GM21529 (cell line): ENCODE measurements around the gene RESP18.
"Not testable (repeated sequence)": the region's sequence is repeated elsewhere in the genome, so short reads cannot be mapped to it uniquely, and the experiment has no call there.

Experiments
- ATAC-seq: cut with Tn5 transposase; IDR thresholded peaks from one replicate; pipeline ENCODE4 v1.9.1; 2021; ENCODE audit not compliant: unreplicated experiment

The RESP18 gene

DNA sequence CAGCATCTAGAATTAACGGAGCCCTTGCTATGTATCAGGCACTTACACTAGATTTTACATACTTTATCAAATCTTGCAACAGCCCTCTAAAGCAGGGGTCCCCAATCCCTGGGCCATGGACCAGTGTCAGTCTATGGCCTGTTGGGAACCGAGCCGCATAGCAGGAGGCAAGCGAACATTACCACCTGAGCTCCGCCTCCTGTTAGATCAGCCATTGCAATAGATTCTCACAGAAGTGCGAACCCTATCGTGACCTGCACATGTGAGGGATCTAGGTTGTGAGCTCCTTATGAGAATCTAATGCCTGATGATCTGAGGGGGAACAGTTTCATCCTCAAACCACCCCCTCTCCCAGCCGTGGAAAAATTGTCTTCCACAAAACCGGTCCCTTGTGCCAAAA lies 39.9 kb downstream of the RESP18 start:
- ATAC-seq = no peak

DNA sequence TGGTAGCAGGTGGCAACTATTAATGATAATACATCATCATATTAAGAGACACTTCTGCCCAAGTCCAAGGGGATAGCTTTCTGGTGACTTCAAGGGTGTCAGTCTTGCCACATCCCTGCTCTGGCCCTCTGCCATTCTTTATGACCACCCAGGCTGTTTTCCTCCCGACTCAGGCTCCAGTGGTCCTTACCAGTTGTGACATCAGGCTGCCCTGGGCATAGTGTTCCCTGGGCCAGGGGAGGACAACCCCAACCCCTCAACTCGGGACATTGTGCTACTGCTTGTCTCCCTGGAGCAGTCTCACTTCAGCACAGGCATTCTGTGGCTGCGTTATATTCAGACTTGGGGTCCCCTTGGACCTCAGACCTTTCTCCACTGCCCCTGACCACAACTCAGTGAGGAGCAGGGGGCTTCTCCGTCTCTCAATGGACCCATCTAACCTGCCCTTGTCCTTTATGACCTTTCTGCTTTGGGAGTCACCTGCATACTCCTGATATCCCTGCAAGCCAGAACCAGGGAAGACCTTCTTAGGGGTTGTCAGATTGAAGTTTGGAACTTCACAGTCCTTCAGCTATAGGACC lies 40.5 kb downstream of the RESP18 start:
- ATAC-seq = no peak

DNA sequence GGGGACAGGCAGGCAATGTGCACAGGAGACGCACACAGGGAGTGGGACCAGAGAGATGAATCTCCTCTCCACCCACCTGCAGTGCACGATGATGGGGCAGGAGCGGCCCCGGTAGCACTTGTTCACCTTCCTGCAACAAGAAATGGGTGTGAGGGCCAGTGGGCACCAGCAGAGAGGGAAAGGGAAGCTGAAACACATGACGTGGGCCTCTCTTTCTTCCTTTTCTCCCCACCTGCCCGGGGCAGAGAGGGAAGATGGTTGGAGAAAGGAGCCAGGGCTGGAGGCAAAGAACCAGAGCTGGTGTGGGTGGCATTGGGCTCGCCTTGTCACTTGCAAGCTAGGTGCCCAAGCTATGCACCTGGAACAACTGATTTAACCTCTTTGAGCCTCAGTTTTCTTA lies 41.1 kb downstream of the RESP18 start:
- ATAC-seq = no peak

DNA sequence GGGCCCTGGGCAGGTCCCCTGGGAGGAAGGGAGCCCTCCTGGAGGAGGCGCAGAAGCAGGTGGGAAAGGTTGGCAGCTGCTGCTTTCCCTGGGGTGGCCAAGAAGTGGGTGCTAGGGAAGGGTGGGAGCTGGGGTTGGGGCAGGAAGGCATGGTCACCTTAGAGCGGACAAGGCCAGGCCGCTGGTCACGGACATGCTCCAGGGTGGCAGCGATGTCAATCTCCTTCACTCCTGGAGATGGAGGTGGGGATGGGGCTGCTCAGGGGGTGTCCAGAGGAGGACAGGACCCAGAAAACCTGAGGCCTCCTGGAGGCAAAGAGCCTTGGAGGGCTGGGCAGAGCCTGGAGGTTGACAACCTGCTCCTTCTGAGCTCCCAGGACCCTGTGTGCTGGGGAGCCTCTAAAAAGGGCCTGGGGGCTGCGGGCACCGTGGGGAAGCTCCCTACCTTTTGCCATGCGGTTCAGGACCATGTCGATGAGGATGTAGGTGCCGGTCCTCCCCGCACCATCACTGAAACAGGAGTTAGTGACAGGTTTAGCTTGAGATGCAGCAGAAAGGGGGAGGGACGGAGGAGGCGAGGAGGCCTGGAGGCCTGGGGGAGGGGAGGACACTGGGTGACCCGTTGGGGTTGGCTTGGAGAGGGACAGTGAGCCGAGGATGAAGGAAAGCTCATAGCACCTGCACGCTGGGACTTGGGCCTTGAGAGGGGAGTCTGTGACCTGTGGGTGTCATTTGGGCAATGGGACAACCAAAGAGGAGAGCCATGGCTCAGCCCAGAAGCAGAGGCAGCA lies 42.0 kb downstream of the RESP18 start:
- no peak for ATAC-seq

DNA sequence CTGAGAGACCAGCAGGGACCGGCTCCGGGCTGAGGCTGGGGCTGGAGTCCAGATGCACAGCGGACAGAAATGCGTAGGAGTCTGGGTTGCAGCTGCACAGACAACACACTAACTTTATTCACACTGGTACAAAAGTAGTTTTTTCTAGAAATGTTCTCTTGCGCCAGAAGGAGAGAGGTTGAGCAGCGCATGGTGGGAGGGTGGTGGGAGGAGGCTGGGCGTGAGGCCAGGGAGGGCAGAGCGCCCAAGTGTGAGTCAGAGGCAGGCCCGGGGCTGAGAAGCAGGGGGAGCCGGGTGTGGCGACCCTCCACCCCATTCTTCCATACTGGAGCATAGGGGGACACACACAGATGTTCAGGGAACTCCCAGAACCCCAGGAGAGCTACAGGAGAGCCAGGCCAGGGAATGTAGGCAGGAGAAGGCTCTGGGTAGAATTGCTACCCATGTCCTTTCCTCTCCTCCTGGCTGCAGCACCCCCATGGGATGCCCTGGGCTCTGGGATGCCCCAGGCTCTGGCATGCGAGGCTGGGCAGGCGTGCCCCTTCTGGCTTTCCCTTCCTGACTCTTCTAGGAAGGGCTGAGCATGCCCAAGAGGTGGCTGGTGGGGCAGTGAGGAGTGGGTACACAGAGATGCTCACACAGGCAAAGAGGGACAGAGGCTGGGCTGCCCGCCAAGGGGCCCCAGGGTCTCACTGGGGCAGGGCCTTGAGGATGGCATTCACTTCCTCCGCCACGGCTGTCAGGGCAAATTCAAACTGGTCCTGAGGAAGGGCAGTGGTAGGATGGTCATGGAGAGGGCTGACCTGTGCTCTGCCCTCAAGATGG lies 42.8 kb downstream of the RESP18 start:
- no peak for ATAC-seq

DNA sequence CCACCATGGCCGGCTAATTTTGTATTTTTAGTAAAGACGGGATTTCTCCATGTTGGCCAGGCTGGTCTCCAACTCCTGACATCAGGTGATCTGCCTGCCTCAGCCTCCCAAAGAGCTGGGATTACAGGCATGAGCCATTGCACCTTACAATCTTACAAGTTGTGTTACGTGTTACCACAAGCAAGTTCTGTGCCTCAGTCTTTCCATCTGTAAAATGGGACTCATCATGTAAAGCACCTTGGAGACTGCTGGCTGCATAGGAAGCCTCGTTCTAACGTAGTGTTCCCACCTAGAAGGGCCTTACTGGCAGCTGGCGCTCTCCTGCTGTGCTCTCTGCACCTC lies 43.4 kb downstream of the RESP18 start:
- no peak for ATAC-seq

DNA sequence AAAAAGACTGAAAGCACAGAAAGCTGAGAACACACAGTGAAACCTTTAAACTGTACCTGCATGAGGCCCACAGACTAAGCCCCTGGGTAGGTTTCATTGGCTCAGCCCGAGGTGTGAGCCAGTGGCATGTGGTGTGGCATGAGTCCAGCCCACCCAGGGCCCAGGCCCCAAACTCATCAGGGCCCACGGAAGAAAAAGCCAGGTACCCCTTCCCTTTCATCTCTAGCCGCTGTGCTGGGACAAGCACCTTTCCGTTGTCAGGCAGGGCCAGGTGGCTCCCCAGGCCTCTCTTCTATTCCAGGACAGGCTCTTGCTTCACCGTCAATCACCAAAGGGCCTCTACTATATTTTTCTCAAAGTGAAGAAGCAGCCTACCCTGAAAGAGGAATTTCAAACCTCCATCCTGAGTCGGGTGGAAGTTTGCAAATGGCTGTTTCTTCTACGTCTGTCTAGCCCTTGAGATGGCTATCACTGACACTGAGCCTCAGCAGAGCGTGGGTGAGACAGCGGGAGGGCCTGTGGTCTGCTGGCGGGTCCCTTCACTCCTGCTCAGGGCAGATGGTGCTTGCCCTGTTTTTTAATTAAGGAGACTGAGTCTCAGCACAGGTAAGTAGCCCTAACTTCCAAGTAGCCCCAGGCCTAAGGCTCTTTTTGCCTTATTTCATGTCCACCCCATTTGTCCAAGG lies 44.8 kb downstream of the RESP18 start:
- ATAC-seq = no peak

DNA sequence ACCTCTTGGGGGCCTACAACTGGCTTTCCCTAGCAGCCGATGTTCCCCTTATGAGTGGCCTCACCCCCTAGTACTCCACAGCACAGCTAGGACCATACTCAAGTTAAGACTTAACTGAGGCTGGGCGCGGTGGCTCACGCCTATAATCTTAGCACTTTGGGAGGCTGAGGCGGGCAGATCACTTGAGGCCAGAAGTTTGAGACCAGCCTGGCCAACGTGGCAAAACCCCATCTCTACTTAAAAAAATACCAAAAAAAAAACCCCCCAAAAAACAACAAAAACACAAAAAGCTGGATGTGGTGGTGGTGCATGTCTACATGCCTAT lies 45.5 kb downstream of the RESP18 start:
- ATAC-seq = not testable (repeated sequence)

DNA sequence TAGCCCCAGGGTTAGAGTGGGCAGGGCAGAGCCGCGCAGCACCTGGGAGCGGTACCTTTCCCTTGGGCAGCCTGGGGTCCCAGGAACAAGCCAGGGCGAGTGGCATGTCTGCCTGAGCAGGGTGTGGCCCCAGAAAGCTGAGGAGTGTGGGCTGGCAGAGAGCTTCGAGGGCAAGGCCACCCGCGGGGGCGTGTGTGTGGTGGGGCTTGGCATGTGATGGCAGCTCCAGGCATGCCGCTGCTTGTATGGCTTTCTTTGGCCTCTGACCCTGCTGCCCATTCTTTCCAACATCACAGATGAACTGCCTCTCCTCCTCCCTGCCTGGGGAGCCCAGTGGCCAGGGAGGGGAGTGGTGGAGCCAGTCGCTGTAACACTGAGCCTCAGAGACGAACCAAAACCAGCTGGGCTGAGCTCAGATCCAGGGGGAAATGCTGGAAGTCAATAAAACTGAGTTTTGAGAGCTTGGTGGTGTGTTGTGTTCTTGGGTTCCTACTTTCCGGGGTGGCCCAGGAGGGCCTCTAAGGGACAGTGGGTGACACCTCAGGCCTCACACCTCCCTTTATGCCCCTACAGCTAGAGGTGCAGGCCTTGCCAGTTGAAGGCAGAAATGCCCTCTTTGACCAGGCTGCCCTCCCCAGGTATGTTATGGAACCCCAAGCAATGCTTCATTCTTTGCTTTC lies 46.0 kb downstream of the RESP18 start:
- no peak for ATAC-seq

DNA sequence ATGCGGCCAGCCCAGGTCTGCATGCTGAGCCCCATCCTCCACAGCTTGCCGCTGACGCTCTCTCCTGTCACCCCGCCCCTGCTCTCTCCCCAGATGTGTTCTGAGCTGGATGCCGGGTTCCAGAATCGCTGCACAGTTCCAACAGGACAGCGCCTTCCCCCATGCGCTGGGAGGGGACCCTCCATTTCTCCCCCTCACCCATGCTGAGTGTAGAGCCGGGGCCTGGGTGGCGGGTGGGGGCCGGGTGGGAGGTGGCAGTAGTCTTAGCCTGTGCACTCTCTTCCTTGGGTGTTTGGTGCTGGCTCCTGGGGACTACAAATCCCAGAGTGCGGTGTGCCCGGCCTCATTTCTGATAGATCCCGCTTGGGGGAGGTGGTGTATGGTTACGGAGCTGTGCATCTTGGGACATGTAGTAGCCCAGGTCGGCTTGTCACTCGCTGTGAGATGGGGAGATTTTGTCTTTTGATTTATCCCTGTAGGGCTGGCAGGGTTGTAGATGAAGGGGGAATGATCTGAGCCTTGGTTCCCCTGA lies 46.6 kb downstream of the RESP18 start:
- no peak for ATAC-seq

DNA sequence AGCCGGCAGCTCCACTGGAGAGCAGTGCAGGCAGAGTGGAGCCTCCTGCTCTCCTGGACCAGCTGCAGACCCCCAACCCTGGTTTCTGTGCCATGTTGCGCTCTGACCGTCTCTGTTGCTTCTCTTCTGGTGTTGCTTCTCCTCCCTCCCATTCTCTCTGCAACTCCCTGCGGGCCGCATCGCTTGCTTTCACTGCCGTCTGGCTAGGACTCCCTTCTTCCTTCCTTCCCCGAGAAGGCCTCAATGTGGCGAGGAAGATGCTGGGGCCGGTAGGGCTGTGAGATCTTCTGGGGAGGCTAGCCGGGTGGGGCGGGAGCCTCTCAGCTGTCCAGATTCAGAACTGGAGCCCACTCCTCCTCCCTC lies 47.2 kb downstream of the RESP18 start:
- no peak for ATAC-seq

DNA sequence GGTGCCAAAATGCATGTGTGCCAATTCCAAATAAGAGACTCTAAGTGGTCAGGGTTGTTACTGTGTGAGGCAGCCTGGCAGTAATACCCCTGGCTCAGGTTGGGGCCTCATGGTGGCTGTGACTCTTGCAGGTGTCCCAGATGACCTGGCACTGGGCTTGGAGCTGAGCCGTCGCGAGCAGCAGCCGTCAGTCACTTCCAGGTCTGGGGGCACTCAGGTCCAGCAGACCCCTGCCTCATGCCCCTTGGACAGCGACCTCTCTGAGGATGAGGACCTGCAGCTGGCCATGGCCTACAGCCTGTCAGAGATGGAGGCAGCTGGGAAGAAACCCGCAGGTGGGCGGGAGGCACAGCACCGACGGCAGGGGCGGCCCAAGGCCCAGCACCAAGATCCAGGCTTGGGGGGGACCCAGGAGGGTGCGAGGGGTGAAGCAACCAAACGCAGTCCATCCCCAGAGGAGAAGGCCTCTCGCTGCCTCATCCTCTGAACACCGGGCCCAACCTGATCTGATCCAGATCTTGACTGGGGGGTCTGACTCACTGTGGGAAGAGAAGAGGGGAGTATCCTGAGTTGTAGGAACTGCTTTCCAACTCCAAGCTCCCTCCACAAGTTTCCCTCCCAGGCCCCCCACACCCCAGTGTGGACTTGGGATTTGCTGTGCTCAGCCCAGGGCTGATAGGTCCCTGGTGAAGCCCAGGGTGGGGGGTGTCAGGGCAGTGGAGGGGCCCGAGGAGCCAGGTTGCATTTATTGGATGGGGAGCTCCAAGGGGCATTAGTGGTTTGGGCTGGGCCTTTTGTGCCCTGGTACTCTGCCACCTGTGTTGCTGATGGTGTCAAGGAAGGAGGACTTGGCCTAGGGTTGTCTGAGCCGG lies 47.8 kb downstream of the RESP18 start:
- ATAC-seq = no peak

DNA sequence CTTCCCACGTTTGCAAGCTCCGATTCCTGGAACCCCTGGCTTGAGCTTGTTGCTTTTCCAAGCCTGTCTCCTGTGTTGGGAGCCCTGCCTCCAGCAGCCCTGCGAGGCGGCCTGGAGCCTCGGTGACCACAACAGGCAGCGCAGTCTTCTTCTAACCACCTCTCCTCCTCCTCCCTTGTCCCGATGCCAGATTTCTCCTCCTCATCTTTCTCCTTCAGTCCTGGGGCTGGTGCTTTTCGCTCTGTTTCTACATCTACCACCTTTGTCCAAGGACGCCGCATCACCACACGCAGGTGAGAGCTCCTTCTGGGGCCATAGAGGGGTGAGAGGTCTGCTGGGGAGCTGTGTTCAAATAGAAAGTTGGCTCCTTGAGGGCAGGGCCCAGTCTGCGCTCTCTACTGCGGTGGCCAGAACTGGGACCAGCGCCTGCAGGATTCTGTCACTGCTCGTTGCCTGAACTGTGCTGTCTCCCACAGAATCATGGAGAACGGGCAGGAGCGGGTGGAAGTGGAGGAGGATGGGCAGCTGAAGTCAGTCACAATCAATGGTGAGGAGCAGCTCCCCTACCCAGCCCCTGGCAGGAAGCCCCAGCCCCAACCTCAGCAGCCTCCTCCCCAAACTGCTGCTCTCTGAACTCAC lies 49.5 kb downstream of the RESP18 start:
- no peak for ATAC-seq

DNA sequence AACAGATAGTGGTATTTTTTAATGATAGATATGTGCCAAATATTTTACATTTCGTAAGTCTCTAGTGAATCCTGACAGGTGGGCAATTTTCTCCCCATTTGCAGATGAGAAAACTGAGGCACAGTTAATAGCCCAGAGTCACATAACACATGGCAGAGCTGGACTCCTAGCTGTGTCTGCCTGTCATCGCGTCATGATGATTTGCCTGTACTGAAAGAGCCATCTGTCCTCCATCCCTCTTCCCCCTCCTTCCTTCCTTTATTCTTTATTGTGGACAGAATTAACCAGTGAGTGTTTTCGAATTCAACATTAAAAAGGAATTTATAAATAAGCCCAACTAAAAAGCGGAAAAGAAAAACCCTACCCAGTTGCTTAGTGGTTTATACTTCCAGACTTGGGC lies 50.2 kb downstream of the RESP18 start:
- no peak for ATAC-seq

DNA sequence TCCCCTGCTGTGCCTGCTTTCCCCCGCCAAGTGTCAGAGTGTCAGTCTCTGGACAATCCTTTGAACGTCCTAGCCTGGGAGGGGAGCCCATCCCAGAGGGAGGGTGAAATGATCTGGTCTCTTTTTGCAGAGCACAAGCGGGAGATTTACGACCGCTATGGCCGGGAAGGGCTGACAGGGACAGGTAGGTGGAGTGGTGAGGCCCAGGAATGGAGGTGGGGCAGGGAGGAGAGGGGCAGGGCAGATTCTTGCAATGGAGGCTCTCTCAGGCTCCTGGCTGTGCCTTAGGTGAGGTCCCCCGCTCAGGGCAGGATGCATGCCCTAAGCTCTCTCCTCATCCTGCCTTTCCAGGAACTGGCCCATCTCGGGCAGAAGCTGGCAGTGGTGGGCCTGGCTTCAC lies 51.0 kb downstream of the RESP18 start:
- ATAC-seq = no peak

DNA sequence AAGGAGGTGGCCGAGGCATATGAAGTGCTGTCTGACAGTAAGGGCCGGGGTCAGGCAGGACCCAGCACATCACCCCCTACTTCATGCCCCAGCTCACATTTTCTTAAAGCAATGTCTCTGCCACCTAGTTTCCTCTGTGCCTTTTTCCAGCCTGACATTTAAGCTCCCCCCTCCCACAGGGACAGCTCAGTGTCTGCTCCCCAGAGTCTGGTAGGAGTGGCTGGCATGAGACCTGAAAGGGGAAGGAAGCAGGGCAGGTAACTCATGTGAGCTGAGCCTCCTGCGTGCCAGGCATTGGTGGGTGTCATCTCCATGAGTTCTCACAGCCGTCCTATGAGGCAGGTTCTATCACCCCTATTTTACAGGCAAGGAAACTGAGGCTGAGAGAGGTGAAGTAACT lies 51.9 kb downstream of the RESP18 start:
- ATAC-seq = no peak

DNA sequence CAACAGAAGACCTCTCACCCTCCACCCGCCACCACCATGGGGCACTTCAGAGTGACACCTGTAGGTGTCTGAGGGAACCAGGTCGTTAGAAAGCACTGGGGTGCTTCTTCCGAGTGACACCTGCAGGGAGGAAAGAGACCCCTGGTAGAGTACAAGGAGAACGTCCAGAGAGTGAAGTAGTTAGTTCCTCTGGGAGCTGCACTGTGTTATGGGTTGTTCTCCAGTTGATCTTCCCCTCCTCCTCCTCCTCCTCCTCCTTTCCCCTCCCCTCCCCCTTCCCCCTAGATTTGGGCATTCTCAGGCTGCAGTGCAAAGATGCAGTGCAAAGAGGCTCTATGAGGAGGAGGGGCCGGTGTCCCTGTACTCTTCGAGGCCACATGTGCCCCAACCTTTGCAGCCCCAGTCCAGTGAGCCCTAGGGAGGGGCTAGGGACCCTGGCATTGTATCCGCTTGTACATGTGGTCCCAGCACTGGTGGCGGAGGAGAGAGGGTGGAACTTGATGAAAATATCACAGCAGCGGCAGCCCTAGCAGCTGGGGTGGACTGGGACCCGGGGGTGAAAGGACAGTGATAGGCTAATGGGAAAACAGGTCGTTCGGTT lies 52.5 kb downstream of the RESP18 start:
- ATAC-seq = no peak

DNA sequence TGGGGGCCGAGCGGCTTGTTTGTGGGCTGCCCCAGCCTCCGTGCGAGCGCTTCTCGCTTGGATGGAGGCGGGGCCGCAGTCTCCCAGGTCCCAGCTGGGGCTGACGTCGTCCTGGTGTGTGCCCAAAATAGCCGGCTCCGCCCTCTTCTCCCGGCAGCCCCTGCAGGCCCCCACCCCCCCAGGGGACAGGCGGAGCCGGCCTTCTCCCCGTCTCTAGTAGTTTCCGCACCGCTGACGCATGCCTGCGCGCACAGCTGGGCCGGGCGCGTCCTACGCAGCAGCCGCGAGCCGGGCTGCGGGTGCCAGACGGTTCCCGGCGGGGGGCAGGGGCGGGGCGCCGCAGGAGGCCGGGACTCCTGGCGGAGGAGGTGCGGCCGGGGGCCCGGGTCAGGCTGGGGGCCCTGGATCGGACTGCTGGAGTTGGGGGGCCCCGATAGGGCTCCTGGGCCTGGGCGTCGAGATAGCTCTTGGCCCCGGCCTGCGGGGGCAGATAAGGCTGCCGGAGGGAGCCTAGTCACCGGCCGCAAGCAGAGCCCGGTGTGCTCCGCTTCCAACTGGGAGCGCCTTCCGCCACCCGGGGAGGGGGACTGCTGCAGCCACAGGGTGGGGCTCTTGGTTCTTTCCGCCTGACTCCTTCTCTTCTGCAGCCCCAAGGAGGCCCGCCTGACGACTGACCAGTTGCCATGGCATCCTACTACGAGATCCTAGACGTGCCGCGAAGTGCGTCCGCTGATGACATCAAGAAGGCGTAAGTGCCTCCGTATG lies 53.2 kb downstream of the RESP18 start, which contains the start of gene DNAJB2:
DNAJB2 (plus strand) TSS at position 216 of the 765 bp plus-strand sequence; CDS start at position 684, 468 bp downstream.
- peak; percentile 82 for ATAC-seq
